Measurements from ENCODE around the gene NDUFA6.
"Not testable (repeated sequence)": the region's sequence is repeated elsewhere in the genome, so short reads cannot be mapped to it uniquely, and the experiment has no call there.

NDUFA6 gene

DNA sequence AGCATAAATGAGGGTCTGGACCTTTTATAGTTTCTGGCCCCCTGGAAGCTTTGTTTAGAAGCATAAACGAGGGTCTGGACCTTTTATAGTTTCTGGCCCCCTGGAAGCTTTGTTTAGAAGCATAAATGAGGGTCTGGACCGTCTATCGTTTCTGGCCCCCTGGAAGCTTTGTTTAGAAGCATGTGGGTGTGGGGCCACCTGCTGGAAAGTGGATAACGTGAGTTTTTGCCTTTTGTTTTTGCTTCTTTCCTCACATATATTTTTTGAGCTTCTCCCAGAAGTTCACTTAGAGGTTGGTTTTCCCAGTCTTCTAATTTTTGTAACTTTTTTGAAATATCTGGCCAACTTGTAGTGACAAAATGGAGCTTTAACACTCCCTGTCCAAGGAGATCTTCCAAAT is 22.2 kb upstream of the NDUFA6 start:
- not testable (repeated sequence) for DNase-seq (ENCODE audit: low read depth)

DNA sequence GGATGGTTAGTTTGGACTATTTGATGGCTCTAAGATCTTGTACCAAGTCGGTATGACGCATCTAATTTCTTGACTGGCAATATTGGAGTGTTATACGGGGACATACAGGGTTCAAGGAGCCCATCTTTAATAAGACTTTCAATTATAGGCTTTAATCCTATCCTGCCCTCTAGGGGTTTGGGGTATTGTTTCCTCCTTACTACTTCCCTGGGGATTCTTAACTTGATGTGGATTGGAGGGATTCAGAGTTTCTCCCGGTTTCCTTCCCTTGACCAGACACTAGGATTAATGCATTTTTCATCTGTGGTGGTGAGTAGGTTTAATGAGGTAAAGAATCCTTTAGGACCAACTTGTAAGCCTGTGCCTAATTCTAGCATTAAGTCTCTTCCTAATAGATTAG is 21.2 kb upstream of the NDUFA6 start:
- no peak for DNase-seq (ENCODE audit: low read depth)

DNA sequence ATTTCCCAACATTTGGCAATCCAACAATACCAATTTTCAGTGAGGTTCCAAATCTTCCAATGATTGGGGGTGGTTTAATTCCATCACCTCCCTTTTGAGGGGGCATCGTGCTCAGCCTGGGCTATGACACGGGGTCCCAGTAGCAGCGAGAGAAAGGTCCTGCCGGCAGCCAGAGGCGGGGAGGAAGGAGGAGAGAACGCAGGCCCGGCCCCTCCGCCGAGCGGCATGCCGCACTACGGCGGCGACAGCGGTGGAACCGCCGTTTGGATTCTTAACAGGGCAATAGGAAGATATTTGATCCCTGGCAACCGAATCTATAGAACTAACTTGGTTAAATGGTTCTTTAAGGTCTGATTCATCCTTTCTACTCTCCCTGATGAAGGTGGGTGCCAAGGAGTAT is 18.3 kb upstream of the NDUFA6 start:
- DNase-seq (ENCODE audit: low read depth) = no peak

DNA sequence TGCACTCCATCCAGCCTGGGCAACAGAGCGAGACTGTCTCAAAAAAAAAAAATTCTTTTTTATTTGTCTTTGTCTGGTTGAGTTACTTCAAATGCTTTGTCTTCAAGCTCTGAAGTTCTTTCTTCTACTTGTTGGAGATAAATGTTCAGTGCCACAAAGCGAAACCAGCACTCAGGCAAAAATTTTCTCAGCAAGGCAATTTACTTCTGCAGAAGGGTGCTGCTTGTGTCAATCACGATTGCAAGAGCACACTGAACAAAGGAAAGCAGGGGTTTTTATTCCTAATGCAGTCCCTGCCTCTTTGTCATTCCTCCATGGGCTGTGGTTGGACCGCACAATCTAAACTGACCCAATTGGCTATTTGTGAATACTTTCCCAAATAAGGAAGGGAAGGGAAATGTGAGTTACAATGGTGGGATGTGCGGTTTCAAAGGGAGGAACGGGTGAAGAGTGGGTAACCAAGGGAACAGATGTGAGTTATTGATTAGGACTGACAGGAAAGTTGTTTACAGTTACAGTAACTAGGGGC is 13.8 kb upstream of the NDUFA6 start:
- DNase-seq (ENCODE audit: low read depth) = not testable (repeated sequence)

DNA sequence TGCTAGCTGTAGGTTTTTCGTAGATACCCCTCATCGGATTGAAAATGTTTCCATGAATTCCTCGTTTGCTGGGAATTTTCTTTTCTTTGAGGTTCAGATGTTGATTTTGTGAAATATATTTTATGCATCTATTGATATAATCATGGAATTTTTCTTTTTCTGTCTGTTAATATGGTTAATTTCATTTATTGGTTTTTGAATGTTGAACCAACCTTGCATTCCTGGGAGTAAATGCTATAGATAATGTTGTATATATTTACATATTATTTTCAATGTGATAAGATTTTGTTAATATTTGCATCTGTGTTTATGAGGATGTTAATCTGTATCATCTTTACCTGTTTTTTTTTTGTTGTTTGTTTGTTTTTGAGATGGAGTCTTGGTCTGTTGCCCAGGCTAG is 10.6 kb upstream of the NDUFA6 start:
- no peak for DNase-seq (ENCODE audit: low read depth)

DNA sequence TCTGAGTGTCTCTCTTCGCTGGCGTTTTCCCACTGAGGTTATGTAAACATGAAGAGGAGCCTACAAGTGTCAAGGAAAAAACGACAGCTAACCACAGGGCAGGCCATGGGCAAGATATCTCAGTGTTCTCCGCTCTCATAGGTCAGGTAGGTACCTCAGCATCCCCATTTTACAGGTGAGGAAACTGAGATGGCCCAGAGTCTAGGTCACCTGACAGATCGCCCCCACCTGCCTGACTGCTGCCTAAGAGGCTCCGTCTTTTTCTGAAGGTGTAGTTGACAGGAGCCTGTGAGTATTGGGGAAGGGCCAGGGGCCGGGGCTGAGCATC is 847 bp upstream of the NDUFA6 start:
- no peak for DNase-seq (ENCODE audit: low read depth)

DNA sequence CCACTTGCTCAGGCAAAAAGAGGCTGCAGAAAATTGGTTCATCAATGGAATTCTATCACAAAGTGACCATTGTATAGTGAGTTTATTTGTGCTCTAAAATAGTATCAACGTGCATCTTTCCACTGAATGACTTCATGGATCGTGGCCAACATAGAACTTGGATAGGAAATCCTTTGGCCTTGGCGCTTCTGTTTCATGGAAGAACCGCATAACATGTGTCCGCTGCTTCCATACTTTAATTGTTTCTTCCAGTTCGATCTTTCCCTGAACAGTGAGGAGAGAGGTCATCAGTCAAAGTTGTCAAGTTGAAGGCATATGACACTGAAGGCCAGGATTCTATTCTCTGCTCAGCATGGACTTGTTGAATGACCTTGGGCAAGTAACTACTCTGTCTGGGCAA is 4.5 kb downstream of the NDUFA6 start:
- no peak for DNase-seq (ENCODE audit: low read depth)

DNA sequence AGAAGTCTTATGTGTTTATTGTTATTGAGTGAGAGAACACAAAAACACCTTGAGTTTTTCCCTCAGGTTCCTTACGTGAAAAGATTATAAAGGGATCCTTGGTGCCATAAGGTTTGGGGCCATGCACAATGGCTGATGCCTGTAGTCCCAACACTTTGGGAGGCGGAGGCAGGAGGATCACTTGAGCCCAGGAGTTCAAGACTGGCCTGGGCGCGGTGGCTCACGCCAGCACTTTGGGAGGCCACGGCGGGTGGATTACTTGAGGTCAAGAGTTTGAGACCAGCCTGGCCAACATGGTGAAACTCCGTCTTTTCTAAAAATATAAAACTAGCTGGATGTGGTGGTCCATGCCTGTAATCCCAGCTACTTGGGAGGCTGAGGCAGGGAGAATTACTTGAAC is 5.7 kb downstream of the NDUFA6 start:
- DNase-seq (ENCODE audit: low read depth) = no peak

DNA sequence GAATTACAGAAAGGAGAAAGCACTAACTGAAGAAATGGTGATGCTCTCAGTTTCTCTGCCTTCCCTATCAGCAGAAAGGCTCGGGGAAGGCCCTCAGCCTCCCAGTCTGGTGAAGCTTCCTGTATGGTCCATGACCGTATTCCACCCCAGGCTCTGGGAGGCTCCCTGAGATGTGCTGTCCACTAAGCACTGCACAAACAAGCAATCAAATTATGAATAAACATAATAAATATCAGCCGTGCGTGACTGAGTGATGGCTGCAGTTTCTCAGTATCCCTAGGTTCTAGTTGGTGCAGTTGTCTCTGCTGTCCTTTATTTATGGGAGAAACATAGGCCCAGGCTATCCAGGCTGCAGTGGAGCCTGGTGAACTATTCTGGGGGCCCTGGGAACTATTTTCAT is 7.5 kb downstream of the NDUFA6 start:
- DNase-seq (ENCODE audit: low read depth) = no peak

DNA sequence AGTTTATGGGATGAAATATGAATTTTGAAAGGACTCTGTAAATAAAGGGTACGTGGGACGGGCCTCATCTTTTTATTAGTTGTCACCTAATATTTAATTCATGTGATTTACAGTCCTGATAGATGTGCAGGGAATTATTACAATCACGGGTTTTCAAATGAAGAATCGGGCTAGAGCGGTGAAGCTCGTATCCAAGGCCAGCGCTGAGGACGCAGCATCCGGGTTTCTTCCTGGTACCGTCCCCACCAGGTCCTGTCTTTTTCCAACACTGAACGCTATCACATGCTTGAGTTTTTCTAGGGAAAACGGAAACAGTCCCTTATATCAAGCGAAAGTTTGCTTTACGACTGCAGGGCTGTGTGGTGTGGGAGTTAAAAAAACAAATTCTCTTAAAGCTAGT is 10.3 kb downstream of the NDUFA6 start:
- no peak for DNase-seq (ENCODE audit: low read depth)

DNA sequence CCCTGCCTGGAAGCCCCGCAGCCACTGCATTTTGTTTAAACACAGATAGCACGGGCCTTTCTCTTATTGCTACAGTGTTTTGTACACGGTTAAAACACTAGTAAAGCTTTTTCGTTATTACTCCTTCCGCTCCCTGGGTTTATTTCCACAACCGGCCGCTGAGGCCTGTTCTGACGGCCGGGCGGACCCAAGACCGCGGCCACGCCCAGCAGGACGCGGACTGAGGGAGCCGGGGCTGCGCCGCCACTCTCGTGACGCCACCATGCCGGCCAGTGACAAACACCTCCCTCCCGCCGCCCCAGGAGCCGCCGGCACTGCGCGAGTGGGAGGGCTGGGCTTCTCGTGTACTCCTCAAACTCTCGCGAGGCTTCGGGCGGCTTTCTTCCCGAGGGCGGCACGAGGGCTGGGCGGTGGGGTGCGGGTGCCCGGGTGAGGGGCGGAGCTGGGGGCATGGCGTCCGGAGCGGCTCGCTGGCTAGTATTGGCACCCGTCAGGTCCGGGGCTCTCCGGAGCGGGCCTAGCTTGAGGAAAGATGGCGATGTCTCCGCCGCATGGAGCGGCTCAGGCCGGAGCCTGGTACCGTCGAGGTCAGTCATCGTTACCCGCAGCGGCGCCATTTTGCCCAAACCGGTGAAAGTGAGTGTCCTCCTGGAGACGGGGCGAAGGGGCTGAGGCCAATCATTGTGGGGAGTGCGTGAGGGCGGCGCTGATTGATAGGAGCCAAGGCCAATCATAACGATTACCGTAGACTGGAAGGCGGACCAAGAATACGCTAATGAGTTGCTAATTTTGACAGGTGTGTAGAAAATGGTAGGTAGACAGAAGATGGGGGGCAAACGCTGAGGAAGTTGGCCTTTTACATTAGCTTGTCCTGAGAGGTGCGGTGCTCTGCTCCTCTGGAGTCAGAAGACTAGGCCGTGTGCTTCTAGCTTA is 11.0 kb downstream of the NDUFA6 start, which contains the start of gene SMDT1:
SMDT1 (plus strand) TSS at position 382 of the 933 bp plus-strand sequence; CDS start at position 451, 69 bp downstream.
- DNase-seq (ENCODE audit: low read depth) = peak; percentile 96

DNA sequence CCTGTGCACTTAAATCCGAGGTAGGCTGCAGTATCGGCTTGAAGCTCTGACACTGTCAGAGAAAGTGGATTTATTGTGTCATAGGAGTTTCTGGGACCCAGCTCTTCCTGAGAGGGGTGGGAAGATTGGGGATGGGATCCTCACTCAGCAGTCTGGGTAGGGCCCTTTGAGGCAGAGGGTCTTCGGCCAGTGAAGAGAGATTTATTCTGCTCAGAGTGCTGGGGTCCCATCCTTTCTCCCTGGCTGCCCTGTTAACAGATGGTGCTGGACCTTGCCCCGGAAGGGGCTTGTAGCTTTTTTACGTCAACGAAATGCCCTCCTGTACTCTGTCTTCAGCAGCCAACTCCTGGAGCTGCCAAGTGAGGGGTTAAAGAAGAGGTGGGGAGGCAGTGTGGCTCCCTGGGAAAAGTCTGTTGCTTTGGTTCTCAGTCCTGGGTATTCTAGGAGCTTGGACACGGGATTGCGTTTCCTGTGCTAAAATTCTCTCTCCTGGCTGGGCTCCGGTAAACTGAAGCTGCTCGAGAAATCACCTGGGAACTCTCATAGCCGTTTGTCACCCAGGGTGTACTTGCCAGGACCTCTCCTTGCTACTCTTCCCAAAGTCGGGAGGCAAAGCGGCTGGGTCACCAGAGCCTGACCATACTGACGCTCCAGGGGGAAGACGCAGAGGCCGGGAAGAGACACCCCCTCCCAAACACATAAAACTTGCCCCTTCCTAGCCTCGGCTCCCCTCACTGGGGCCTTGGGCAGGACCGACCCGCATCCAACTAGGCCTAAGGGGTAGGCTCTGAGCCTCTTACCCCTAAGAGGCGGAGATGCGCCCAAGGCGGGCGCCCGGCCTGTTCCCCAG is 11.9 kb downstream of the NDUFA6 start:
- no peak for DNase-seq (ENCODE audit: low read depth)

DNA sequence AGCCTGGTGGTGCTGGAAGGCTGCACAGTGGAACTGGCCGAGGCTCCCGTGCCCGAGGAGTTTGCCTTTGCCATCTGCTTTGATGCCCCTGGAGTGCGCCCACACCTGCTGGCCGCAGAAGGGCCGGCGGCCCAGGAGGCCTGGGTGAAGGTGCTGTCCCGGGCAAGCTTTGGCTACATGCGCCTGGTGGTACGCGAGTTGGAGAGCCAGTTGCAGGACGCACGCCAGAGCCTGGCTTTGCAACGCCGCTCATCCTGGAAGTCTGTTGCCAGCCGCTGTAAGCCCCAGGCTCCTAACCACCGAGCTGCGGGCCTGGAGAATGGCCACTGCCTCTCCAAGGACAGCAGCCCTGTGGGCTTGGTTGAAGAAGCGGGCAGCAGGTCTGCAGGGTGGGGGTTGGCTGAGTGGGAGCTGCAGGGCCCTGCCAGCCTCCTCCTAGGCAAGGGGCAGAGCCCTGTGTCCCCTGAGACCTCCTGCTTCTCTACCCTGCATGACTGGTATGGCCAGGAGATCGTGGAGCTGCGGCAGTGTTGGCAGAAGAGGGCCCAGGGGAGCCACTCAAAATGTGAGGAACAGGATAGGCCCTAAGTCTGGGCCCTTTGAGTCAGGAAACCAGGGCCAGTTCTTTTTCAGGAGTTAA is 13.0 kb downstream of the NDUFA6 start:
- no peak for DNase-seq (ENCODE audit: low read depth)

DNA sequence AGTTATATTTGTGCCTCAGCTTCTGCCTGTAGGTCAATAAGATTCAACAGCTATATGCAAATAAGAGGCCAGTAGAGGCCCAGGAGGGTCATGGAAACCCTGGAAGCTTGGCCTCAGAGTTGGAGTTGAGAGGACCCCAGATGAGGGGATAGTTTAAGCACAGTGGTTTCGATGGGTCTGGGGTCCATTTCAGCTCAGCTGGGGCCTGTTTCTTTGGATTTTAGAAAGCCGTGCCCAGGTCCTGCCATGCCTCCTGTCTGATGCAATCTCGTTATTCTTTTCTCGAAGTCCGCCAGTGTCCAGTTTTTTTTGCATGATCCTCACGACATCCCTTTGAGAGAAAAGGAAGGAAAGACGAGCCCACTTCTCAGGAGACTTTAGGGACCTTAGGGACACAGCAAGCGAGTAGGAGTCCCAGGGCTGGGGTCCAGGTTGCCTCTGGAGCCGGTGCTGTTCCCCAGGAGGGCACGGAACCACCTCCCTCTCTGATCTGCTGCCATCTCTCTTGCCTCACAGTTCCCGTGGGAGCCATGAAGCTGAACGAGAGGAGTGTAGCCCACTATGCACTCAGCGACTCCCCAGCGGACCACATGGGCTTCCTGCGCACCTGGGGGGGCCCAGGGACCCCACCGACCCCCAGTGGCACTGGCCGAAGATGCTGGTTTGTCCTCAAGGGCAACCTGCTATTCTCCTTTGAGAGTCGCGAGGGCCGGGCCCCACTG is 13.6 kb downstream of the NDUFA6 start:
- DNase-seq (ENCODE audit: low read depth) = no peak

DNA sequence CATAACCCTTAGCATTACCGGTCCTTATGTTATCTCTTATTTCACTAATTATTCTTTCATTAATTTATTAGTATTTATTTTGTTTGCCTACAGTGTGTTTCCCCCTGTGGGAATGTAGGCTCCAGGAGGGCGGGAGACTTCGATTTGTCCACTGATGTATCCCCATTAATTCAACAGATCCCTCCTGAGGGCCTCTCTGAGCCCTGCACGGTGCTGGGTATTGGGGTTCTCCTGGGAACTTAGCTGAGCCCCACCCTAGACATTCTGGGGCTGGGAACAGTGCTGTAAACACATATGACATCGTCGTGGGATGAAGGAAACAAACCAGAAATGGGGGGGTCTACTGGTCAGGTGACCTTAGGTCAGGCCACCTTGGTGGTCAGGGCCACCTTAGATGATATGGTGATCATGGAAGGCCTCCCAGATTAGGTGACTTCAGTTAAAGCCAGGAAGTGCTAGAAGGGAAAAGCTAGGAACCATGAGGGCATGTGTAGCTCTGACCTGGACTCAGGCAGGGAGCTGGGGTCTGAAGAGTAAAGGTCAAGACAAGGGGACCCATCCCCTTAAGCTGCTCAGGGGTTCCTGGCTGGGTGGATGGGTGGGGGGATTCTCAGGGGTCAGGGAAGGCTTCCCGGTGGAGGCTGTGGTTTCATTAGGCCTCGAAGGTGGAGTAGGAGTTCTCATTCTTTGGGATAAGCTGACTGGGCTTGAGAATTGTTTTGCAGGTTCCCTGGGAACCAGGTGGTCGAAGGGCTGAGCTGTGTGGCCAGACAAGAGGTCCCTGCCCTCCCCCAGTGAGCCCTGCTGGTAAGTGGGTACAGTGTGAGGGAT is 15.5 kb downstream of the NDUFA6 start:
- no peak for DNase-seq (ENCODE audit: low read depth)

DNA sequence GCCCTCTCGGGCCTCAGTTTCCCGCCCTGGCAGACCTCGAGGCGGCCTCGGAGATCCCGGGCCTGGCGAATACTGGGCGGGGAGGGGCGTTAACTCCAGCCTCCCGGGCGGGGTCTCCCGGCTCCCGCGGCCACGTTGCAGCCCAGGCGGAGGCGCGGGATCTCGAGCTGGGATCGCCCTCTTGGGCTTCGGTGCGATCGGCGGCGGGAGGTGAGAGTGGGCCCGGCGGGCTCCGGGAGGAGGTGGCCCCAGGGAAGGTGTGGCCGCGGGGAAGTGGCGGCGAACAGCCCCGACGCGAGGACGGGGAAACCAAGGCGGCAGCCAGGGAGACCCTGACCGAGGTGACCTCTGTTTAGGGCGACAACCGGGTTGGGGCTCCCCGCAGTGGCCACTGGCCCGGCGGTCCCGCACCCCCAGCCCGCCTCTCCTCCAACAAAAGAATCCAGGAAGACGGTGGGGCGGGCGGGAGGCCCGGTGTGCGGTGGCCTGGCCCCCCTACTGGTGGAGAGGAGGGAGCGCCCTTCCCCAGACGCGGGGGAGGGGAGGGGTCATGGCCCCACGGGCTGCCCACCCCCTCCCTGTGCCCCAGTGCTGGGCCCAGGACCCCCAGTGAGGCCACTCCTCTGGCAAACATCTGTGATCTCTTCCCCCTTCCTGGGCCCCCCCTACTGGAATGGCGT is 16.3 kb downstream of the NDUFA6 start, which contains the start of gene PHETA2:
PHETA2 (plus strand) TSS at position 117 of the 680 bp plus-strand sequence. CDS start 3,046 bp downstream, outside the sequence.
- no peak for DNase-seq (ENCODE audit: low read depth)

DNA sequence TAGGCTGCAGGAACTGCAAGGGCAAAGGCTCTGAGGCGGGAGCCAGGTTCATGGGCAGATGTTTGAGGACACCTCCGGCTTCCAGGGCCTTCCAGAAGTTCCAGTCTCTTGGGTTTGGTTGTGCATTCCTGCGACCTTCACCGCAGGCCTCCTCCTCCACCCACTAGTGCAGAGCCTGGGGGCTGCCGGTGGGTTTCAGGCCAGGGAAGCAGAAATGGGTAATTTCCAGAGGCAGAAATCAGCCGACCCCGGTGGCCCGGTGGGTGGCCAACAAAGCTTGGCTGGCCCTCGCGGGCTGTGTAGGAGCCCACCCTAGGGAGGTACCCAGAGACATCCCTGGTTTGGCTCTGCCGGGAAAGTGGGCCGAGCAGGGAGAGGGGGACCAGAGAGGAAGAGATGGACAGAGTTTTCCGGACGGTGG is 16.9 kb downstream of the NDUFA6 start:
- no peak for DNase-seq (ENCODE audit: low read depth)

DNA sequence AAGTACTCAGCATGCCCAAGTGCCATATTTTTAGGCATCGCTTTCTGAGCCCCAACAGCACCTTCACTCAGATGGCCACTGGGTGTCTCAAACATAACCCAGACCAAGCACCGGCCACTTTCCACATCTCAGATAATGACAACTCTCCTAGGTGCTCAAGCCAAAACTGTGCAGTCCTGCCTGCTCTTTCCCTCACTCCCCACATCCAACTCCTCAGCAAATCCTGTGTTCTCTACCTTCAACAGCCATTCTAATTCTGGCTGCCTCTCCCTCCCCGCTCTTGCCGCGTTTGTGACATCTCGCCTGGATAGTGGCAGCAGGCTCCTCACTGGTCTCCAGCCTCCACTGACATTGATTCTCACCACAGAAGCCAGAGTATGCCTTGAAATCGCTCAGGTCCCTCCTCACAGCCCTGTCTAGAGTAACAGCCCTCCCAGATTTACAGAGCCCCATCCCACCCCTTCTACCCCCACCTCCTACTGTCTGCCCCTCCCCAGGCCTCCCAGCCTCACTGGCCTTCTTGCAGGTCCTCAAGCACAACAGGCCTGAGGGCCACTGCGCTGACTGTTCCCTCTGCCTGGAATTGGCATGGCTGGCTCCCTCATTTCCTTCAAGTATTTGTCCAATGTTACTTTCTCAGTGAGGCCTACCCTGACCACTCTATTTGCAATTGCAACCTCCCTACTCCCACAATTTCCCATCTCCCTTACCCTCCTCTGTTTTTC is 17.8 kb downstream of the NDUFA6 start:
- no peak for DNase-seq (ENCODE audit: low read depth)

DNA sequence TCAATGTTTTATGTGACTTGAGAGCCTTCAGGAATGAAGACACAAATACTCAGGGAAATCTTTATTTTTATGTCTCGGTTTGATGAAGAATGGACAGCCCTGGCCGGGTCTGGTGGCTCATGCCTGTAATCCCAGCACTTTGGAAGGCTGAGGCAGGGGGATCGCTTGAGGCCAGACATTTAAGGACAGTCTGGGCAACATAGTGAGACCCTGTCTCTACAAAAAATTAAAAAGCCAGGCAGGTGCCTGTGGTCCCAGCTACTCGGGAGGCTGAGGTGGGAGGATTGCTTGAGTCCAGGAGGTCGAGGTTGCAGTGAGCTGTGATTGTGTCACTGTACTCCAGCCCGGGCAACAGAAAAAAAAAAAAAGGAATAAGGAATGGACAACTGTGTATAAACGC is 19.1 kb downstream of the NDUFA6 start:
- not testable (repeated sequence) for DNase-seq (ENCODE audit: low read depth)

Measured in fibroblast of the conjunctiva (primary cell).